Left renal cortex interstitium (tissue), 4 donors: ENCODE data around the gene ZBTB7A. TPM values are rescaled to one million over a fixed set of nuclear protein-coding genes. Genes with fewer than 3 reads are reported as not detected.
"Not testable (repeated sequence)": the region's sequence is repeated elsewhere in the genome, so short reads cannot be mapped to it uniquely, and the experiment has no call there.

Experiments used
- DNase-seq, 4 donors: peaks; one replicate each; pipeline ENCODE4 v3.0.0-alpha.2; 2013; ENCODE audit warnings: low read depth in 4 of 4, low spot score in 2 of 4, missing footprints in 1 of 4
- polyA plus RNA-seq, 4 donors: library from polyadenylated mRNA; unstranded; fragments of 120-200 nt; gene quantifications; one replicate each; pipeline ENCODE4 v1.2.1, GENCODE V29; 2013; ENCODE audit not compliant: insufficient read length in 4 of 4

Gene ZBTB7A
- polyA plus RNA-seq, 4 donors: 7.6 to 15.6 (median 11.8) TPM

DNA sequence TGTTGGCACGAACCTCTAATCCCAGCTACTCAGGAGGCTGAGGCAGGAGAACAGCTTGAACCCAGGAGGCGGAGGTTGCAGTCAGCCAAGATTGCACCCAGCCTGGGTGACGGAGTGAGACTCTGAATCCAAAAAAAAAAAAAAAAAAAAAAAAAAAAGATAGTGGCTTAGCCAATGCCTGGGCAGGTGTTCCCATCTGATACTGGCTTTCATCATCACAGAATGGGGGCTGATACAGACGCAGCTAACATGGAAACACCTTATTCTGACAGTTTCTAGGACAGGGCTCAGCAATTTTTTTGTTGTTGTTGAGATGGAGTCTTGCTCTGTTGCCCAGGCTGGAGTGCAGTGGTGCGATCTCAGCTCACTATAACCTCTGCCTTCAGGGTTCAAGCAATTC lies 65.9 kb downstream of the ZBTB7A start:
- DNase-seq: not testable (repeated sequence)

DNA sequence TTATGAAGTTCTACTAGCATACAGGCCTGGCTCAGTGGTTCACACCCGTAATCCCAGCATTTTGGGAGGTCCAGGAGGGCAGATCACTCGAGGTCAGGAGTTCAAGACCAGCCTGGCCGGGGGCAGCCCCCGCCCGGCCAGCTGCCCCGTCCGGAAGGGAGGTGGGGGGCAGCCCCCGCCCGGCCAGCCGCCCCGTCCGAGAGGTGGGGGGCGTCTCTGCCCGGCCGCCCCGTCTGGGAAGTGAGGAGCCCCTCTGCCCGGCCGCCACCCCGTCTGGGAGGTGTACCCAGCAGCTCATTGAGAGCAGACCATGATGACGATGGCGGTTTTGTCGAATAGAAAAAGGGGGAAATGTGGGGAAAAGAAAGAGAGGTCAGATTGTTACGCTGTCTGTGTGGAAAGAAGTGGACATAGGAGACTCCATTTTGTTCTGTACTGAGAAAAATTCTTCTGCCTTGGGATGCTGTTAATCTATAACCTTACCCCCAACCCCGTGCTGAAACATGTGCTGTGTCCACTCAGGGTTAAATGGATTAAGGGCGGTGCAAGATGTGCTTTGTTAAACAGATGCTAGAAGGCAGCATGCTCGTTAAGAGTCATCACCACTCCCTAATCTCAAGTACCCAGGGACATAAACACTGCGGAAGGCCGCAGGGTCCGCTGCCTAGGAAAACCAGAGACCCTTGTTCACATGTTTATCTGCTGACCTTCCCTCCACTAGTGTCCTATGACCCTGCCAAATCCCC lies 67.9 kb downstream of the ZBTB7A start:
- DNase-seq: not testable (repeated sequence)

- no peak for DNase-seq
Measured at GRCh38 chr19:3995607-3996006, 71.1 kb downstream of the ZBTB7A start.

Other genes starting within 250 kb of the ZBTB7A start
- 1 to 10 TPM; 1.2 to 2.8 (median 1.8) TPM for gene ZFR2, start 197.9 kb downstream of the ZBTB7A start, polyA plus RNA-seq
- gene ATCAY, start 186.2 kb downstream of the ZBTB7A start, polyA plus RNA-seq: under 1 TPM; 0.16 to 0.95 (median 0.53) TPM
- gene NMRK2, start 133.8 kb downstream of the ZBTB7A start, polyA plus RNA-seq: under 1 TPM in 3 of 4 donors, not detected in 1; 0.16 to 0.25 (median 0.18) TPM
- 10 to 100 TPM; 34.4 to 52.3 (median 47.1) TPM for gene DAPK3, start 95.8 kb downstream of the ZBTB7A start, polyA plus RNA-seq
- 1,000 to 10,000 TPM; 1,516 to 2,178 (median 1,698) TPM for gene EEF2, start 81.4 kb downstream of the ZBTB7A start, polyA plus RNA-seq
- gene PIAS4, start 59.2 kb downstream of the ZBTB7A start, polyA plus RNA-seq: 10 to 100 TPM; 29.0 to 50.9 (median 36.3) TPM
- gene MAP2K2, start 57.2 kb upstream of the ZBTB7A start, polyA plus RNA-seq: 100 to 1,000 TPM in 3 of 4 donors, 10 to 100 TPM in 1; 81.9 to 151 (median 130) TPM
- gene CREB3L3, start 86.7 kb upstream of the ZBTB7A start, polyA plus RNA-seq: 1 to 10 TPM in 3 of 4 donors, under 1 TPM in 1; 0.65 to 1.7 (median 1.4) TPM
- 10 to 100 TPM; 14.8 to 28.3 (median 22.7) TPM for gene SIRT6, start 115.7 kb upstream of the ZBTB7A start, polyA plus RNA-seq
- 1 to 10 TPM in 3 of 4 donors, under 1 TPM in 1; 0.95 to 1.8 (median 1.4) TPM for gene ANKRD24, start 115.8 kb upstream of the ZBTB7A start, polyA plus RNA-seq
- under 1 TPM; 0.18 to 0.68 (median 0.51) TPM for gene EBI3, start 162.6 kb upstream of the ZBTB7A start, polyA plus RNA-seq
- gene YJU2, start 180.2 kb upstream of the ZBTB7A start, polyA plus RNA-seq: 10 to 100 TPM; 19.7 to 28.5 (median 22.7) TPM
- 1 to 10 TPM; 1.5 to 3.3 (median 2.3) TPM for gene SHD, start 212.4 kb upstream of the ZBTB7A start, polyA plus RNA-seq
- gene TMIGD2, start 235.5 kb upstream of the ZBTB7A start, polyA plus RNA-seq: under 1 TPM; 0.33 to 0.61 (median 0.48) TPM
- 10 to 100 TPM in 1 of 4 donors, 1 to 10 TPM in 3; 3.9 to 11.4 (median 7.1) TPM for gene FSD1, start 237.7 kb upstream of the ZBTB7A start, polyA plus RNA-seq